Measurements from ENCODE around the gene CACNA2D4.

CACNA2D4 gene

DNA sequence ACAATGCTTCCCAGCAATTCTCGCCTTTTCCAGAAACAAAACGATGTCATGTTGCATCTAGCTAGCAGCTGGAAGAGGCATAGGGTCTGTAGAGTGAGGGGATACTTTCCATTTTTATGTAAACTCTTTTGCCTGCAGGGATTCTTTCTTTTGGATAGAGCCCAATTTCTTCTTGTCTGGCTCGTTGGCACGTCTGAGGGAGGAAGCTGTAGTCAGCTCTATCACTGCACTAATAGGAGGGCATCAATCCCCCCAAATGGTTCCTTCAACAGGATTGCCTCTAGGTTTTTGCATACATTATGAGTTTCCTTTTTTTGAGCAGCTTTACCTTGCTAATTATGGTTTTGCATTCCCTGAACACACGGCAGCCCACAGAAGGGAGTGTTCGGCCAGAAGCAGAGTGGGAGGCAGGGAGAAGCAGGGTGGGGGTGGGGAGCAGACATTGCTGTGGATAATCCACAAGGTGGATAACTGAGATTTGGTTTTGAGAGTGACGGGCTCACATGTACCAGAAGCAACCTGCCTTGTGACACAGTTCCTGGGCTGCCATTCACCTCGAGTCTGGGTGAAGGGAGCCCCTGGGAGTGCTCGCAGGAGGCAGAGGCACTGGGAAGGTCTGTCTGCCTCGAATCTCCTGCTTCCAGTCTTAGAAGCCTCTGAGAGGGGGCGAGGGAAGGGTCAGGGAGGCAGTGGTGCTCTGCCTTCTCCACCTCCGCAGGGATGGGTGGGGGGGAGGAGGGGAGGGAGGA, 73.6 kb downstream of the CACNA2D4 start:
- H3K4me3 ChIP-seq (ENCODE audit: low read depth, low read length), result no peak overlapping the region
- TF ChIP-seq, protein P1, sequence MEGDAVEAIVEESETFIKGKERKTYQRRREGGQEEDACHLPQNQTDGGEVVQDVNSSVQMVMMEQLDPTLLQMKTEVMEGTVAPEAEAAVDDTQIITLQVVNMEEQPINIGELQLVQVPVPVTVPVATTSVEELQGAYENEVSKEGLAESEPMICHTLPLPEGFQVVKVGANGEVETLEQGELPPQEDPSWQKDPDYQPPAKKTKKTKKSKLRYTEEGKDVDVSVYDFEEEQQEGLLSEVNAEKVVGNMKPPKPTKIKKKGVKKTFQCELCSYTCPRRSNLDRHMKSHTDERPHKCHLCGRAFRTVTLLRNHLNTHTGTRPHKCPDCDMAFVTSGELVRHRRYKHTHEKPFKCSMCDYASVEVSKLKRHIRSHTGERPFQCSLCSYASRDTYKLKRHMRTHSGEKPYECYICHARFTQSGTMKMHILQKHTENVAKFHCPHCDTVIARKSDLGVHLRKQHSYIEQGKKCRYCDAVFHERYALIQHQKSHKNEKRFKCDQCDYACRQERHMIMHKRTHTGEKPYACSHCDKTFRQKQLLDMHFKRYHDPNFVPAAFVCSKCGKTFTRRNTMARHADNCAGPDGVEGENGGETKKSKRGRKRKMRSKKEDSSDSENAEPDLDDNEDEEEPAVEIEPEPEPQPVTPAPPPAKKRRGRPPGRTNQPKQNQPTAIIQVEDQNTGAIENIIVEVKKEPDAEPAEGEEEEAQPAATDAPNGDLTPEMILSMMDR (IDR thresholded peaks at IDR 0.05; ENCODE audit: low read depth, low read length), result no peak
- in situ Hi-C loops (cut with HindIII; ENCODE audit: low sequenced_read_pairs), result no loop called here
- DNase-seq (ENCODE audit: low read depth, low spot score), result no peak

- in situ Hi-C loops (cut with HindIII; ENCODE audit: low sequenced_read_pairs), result no loop called here
- TF ChIP-seq, protein P1 (IDR thresholded peaks at IDR 0.05; ENCODE audit: low read depth, low read length), result no peak
- DNase-seq (ENCODE audit: low read depth, low spot score), result no peak
- no peak overlapping the region for H3K4me3 ChIP-seq (ENCODE audit: low read depth, low read length)
Observed at GRCh38 chr12:1844223-1844622, 74.2 kb downstream of the CACNA2D4 start.

- in situ Hi-C loops (cut with HindIII; ENCODE audit: low sequenced_read_pairs), result no loop called here
- no peak overlapping the region for H3K4me3 ChIP-seq (ENCODE audit: low read depth, low read length)
- TF ChIP-seq, protein P1 (IDR thresholded peaks at IDR 0.05; ENCODE audit: low read depth, low read length), result no peak
- no peak for DNase-seq (ENCODE audit: low read depth, low spot score)
Observed at GRCh38 chr12:1843641-1844005, 74.8 kb downstream of the CACNA2D4 start.

GRCh38 chr12:1842905-1843640, 75.4 kb downstream of the CACNA2D4 start:
- no peak for DNase-seq (ENCODE audit: low read depth, low spot score)
- H3K4me3 ChIP-seq (ENCODE audit: low read depth, low read length), result no peak overlapping the region
- TF ChIP-seq, protein P1 (IDR thresholded peaks at IDR 0.05; ENCODE audit: low read depth, low read length), result no peak
- in situ Hi-C loops (cut with HindIII; ENCODE audit: low sequenced_read_pairs), result no loop called here

DNA sequence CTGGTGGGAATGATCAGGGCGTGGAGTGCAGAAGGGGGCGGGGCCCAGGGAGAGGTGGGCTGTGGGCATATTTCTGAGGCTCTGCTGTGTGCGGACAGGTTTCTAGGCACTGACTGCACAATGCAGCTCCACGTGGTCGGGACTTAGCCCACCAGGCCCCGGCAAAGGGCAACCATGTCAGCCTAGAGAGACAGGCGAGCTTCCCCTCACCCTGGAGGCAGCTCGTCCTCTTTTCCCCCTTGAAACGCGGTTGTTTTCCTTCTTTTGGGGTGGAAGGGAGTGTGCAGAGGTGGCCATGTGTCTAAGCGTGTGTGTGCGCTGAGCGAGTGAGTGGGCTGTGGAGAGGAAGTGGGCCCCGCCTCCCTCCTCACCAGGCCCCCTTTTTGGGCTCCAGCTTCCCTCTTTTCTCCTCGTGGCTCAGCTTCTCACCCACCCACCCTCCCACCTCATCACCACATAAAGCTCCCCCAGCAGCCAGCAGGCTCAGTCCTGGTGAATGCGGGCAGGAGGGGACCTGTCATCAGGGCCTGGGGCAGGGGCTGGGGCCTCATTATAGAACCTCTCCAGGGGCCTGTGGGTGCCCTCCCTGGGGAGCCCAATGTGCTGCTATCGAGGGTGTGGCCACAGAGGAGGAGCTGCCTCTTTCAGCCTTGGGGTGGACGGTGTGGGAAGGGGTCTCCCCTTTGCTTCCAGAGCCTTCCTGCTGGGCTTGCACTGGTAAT, 76.1 kb downstream of the CACNA2D4 start:
- in situ Hi-C loops (cut with HindIII; ENCODE audit: low sequenced_read_pairs), result no loop called here
- TF ChIP-seq, protein P1 (IDR thresholded peaks at IDR 0.05; ENCODE audit: low read depth, low read length), result no peak
- no peak for DNase-seq (ENCODE audit: low read depth, low spot score)

GRCh38 chr12:1841586-1842182, 76.8 kb downstream of the CACNA2D4 start:
- H3K4me3 ChIP-seq (ENCODE audit: low read depth, low read length), result no peak overlapping the region
- DNase-seq (ENCODE audit: low read depth, low spot score), result no peak
- TF ChIP-seq, protein P1 (IDR thresholded peaks at IDR 0.05; ENCODE audit: low read depth, low read length), result no peak
- in situ Hi-C loops (cut with HindIII; ENCODE audit: low sequenced_read_pairs), result no loop called here

More for the DNA sequence above, 76.1 kb downstream of the CACNA2D4 start:
- H3K4me3 ChIP-seq (ENCODE audit: low read depth, low read length), result no peak overlapping the region

Measured in astrocyte of the spinal cord (primary cell).